Omental fat pad (tissue), 4 donors: Measurements from ENCODE around the gene NBEA. TPM values are rescaled to one million over a fixed set of nuclear protein-coding genes. Genes with fewer than 3 reads are reported as not detected.

ENCODE experiments used
- ATAC-seq: fragments of 150-250 bp; one replicate; pipeline ENCODE4 v1.9.1; 2016; ENCODE audit warnings: mild to moderate bottlenecking, moderate library complexity; ENCODE audit not compliant: low FRiP score
- DNase-seq: peaks from one replicate; pipeline ENCODE4 v3.0.0-alpha.2; 2019; ENCODE audit warnings: low spot score
- total RNA-seq, 4 donors: library from RNA; depleted of rRNA; stranded (reverse); fragments of >200 nt; gene quantifications; one replicate each; pipeline ENCODE4 v1.1.0, GENCODE V29; 2016
- TF ChIP-seq, protein P1 (sequence below), 3 donors: fragments of 450-650 bp; IDR thresholded peaks; one replicate each; pipeline ENCODE4 v1.5.1; 2016 to 2017; ENCODE audit warnings: antibody characterized with exemption in 3 of 3, mild to moderate bottlenecking in 3 of 3, moderate library complexity in 2 of 3

NBEA gene
- total RNA-seq, 4 donors from 2014 or later: 4.3 to 10.7 (median 6.1) TPM

DNA sequence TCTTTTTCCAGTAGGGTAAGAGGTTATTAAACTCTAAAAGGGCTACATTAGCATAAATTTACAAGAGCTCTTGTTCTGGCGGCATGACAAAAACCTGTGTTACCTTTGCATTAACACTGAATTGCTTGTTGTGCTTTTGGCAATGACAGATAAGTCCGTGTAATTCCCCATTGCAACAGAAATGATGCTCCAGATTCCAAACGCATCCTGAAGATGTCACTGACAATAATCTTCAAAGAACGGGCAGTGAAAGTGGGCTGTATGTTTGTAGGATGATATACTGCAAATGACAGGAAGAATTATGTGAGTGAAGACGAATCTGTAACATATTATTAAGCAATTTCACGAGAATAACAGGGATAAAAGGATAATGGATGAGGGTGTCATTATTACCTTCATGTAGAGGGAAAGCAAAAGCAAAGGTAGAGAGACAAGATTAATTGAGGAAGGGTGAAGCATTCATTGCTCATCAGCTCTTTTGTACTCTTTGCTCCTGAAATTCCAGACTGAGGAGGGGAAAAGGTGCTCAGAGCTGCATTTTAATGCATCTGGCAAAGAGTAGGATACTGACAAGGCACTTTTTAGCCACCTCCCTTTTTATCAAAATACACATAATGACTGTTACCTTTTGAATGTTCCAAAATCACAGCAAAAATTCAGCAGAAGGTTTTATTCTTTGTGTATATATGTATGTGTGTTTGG is 572.9 kb downstream of the NBEA start:
- no peak for ATAC-seq
- TF ChIP-seq, protein P1, sequence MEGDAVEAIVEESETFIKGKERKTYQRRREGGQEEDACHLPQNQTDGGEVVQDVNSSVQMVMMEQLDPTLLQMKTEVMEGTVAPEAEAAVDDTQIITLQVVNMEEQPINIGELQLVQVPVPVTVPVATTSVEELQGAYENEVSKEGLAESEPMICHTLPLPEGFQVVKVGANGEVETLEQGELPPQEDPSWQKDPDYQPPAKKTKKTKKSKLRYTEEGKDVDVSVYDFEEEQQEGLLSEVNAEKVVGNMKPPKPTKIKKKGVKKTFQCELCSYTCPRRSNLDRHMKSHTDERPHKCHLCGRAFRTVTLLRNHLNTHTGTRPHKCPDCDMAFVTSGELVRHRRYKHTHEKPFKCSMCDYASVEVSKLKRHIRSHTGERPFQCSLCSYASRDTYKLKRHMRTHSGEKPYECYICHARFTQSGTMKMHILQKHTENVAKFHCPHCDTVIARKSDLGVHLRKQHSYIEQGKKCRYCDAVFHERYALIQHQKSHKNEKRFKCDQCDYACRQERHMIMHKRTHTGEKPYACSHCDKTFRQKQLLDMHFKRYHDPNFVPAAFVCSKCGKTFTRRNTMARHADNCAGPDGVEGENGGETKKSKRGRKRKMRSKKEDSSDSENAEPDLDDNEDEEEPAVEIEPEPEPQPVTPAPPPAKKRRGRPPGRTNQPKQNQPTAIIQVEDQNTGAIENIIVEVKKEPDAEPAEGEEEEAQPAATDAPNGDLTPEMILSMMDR (IDR thresholded peaks at IDR 0.05): no peak
- no peak for DNase-seq

DNA sequence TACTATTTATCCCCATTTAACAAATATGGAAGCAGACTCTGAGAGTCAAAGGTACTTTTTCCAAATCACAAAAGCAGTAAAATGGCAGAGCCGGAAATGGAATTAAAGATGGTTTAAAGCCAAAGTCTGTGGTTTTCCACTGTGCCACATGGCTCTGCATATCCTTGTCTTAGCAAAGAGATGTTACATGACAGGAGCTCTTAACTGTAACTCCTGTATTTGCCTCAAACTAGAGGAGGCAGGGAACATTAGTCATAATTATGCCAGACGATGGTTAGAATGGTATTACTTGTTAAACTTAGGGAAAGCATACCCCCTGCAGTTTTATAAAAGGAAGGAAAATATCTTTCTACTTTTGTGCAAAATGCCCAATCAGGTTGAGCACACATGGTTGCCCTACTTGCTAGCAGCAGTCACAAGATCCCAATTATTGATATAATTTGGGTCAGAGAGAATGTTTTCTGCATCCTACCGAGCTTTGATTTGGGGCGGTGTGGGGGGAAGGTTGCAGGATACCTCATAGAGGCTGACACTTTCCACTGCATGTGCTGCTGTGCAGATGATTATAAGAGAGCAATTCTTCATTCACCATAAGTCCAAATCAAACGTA is 576.4 kb downstream of the NBEA start:
- DNase-seq (no peak), ATAC-seq (no peak)
- TF ChIP-seq, protein P1 (IDR thresholded peaks at IDR 0.05): no peak

DNA sequence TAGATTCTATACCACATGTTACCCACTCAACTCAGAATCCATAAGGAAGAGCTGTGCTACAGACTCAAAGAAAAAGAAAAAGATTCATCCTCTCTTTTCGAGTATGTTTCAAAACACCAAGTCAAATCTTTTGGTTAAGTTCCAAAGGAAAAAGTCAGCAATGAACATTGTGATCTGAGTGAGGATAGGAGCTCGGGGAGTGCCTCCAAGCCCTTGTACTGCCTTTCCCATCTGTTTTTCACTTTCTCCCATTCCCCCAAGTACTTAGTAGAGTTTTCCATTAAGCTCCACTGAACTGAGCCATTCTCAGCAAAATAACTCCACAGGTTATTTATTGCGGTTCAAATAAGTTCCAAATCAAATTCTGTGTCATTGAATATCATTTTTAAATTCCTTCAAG is 582.1 kb downstream of the NBEA start:
- no peak for ATAC-seq
- TF ChIP-seq, protein P1 (IDR thresholded peaks at IDR 0.05): no peak
- DNase-seq: no peak

DNA sequence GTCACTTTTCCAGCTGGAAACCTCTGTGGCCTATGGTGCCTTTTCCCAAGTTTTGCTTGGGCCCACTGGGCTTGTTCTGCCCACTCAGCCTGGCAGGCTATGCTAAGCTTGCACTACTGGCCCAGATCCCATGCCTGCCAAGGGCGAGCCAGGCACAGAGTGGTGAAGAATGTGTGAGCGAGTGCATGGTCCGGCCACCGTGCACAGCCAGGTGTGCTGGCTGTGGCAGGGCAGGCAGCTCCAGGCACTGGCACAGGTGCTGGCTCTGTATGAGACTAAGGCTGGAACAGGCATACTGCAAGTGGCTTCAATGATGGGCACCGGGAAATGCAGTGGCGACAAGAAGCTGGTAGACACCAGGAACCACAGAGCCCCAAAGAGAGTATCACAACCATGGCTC is 584.5 kb downstream of the NBEA start:
- ATAC-seq (no peak), DNase-seq (no peak)
- TF ChIP-seq, protein P1 (IDR thresholded peaks at IDR 0.05): no peak

DNA sequence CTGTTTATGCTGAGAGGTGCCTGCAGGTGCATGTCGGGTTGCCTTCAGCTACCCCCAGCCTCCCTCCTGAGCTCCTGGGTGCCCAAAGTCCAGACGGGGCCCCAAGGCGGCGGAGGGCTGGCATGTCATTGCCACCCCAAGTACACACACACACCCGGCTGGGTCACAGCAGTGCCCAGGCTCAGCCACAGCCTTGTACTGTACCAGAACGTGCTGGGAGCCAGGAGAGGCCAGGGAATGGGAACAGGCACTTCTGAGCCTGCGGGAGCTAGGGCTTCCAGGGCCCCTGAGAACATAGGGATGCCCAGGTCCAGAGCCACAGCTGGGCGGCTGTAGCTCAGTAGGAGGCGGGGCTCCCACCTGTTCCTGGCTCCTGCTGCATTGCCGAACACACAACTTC is 585.4 kb downstream of the NBEA start:
- TF ChIP-seq, protein P1 (IDR thresholded peaks at IDR 0.05): no peak
- ATAC-seq: no peak

DNA sequence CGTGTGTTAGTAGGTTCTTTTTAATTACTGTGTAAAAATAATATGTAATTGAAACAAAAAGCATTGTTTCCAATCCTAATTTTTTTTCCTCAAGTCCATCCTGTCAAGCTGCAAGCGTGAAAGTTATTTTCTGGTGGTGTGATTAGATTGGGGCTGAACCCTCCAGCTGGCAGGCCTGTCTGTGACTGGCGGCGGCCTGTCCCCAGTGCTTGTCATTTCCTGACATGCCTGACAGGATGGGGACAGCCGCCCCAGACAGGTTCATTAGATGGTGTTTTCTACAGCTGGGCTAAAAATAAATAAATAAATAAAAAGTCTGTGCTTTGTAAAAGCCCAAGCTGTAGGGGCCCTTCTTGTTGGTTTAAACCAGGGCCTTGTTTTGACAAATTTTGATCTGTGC is 588.1 kb downstream of the NBEA start:
- ATAC-seq: no peak
- DNase-seq: no peak
- TF ChIP-seq, protein P1 (IDR thresholded peaks at IDR 0.05): no peak

More for the DNA sequence above, 585.4 kb downstream of the NBEA start:
- DNase-seq: no peak

DNA sequence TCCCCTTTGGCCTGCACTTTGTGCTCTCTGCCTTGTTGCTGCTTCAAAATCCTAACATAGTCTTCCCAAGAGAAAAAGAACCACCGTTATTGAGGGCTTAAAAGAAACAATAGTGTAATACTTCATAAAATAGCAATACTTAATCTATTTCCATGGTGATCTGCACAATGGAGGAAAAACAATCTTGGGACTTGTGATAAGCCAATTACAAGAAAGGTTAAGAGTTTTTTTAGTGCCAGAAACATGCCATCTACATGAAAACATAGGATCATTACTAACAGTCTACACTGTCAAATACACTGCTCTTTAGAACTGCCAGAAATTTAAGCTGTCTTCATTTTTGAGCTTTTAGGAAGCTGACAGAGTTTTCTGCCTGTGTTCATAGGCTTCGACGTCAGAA is 588.5 kb downstream of the NBEA start:
- TF ChIP-seq, protein P1 (IDR thresholded peaks at IDR 0.05): no peak
- DNase-seq (no peak), ATAC-seq (no peak)
